HG02938 (cell line): Measurements from ENCODE around the gene OTOS.

Source experiments
- ATAC-seq: cut with Tn5 transposase; IDR thresholded peaks from one replicate; pipeline ENCODE4 v1.9.1; 2021; ENCODE audit warnings: mild to moderate bottlenecking, moderate library complexity; ENCODE audit not compliant: unreplicated experiment

OTOS gene

DNA sequence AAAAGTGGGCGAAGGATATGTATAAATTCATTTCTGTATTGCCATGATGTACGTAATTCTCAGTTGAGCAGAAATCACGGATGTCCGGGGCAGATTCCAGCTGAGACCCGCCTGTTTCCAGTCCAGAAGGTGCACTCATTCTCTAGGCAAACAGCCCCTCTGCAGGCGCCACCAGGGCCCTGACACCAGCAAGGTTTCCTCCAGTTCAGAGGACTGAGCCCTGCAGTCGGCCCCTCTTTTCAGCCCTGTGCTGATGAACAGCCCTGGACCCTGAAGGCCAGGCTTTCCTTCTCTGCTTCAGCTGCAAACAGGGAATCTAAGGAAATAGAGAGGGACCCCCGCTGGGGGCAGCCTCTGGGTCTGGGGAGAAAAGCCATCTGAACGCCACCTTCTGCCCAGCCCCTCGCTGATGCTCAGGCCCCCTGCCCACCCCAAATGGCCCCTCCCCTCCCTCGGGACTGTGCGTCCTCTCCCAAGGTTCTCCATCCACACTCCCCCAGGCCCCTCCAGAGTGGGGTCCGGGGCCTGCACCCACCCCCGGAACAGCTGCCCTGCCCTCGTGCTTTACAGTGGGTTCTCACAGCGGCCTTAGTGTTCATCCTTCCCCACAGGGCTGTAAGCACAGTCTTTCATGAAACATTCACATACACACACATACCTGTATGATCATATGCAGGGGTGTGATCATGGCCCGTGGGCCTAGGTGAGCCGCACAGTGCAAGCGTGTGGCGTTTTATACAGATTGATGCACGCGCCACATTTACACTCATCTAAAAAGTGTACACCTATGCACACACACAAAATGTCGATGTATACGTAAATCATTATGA lies 16.4 kb downstream of the OTOS start:
- ATAC-seq = no peak

DNA sequence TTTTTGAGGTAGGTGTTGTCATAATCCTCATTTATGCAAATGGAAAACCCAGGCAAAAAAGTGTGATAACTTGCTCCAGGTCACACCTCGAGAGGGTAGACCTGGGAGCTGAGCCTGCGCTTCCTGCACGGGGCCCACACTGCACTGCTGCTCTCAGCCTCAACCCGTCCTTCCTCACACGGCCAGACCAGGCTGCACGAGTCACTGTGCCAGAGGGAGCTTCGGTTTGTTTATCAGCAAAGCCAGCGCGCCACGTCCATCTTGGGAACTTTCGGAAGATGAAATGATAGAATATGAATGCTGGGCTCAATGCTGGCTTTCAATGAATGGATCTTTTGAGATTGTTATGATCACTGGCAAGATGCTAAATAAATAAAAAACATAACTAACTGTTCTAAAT lies 18.8 kb downstream of the OTOS start:
- ATAC-seq = no peak

DNA sequence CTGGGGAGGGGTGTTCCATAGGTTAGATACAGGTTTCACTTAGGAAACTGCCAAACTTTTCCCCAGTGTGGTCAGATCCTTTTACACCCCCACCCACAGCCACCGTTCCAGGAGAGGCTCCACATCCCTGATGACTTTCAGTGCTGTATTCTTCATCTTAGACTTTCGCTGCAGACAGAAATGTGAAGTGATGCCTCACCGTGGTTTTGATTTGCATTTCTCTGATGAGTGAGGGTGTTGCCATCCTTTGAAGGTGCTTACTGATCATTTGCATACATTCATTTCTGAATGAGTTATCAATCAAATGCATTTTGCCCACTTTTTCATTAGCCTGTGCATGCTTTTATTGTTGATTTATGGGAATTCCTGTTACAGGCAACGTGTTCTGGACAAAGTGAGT lies 19.3 kb downstream of the OTOS start:
- ATAC-seq = no peak

DNA sequence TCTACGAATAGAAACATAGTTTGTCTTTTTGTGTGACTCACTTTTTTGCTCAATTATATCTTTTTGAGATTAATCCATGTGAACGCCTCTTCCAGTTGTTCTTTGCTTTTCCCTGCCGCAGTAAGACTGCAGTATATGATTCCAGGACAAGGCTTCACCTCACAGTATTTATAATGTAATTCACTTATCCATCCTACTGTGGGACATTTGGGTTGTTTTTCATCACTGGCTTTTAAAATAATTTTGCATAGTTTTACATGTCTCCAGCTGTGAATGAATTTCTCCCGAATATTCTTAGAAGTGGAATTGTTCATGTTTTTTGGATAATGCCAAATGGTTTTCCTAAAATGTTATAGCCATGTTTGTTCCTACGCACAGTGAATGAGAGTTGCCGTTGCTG lies 26.2 kb downstream of the OTOS start:
- no peak for ATAC-seq

DNA sequence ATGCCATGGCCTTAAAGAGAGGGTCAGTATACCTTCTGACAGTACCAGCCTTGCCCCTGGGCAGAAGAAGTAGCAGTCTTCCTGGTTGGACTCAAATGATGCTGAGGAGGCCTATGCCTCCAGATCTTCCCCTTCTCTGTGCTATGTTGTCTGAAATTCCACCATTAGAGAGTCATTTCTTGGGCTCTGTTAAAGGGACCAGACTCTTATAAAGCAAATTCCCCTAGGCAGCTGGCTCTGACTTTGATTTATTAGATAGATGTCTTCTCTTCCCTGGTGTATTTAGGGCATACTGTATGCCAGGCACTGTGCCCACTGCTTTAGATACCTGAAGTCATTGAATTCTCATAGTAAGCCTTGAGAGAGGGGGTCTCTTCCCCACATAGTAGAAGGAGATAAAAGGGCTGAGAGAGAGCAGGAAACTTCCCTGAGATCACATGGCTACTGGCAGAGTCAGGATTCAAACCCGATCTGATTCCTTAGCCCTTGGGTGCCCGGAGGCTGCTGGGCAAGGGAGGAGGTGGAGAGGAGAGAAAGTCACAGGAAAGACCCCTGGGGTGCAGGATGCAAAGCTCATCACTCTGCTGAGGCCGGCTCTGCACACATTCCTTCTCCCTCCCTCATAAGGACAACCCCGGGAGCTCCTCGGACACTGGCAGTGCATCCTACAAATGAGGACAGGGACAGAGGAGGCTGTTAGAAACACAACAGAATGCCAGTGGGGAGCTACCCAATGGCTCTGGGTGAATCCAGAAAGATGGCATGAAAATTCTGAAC lies 27.4 kb downstream of the OTOS start:
- ATAC-seq = no peak

DNA sequence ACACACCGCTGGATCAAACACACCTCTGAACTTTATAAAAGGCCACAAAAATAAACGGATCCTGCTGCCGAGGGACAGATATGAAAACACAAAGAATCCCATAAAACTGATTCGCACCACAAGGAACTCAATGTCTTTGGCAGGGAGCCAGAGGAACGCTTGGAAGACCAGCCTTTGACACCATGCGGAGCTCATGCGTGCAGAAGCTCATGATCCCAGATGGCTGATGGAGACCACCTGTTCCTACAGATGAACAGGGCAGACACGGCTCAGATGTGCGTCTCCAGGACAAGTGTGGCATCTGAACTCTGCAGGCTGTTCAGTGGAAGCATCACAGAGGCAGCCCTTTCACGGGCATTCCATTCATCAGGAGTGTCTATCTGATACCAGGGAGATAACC lies 29.2 kb downstream of the OTOS start:
- no peak for ATAC-seq

DNA sequence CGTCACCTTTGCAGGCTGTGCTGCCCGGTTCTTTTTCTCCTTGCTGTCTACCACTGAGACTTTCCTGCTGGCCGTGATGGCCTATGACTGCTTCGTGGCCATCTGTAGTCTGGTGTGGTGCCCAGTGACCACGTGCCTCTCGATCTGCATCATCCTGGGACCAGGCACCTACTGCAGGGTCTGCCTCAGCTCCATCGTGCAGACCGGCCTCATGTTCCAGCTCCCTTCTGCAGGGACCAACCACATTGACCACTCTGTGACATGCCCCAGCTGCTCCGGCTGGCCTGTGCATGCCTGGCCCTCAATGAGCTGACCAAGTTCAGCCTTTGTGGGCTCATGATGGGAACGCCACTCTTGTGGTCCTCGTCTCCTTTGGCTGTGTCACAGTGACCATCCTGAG lies 31.1 kb downstream of the OTOS start:
- ATAC-seq = no peak

DNA sequence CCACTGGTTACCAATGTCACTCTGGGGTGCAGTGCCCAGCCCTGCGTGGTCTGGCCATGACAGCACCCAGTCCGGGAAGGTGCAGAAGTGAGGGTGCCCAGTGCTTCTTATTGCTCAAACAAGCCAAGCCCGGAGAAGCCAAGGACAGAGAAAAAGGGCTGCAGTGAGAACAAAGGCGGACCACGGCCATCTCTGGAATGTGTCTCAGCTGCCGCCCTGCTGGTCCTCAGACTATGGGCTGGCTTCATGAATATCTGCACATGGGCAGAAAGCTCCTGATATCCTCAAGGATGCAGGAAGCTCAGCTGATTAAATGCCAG lies 33.0 kb downstream of the OTOS start:
- no peak for ATAC-seq

DNA sequence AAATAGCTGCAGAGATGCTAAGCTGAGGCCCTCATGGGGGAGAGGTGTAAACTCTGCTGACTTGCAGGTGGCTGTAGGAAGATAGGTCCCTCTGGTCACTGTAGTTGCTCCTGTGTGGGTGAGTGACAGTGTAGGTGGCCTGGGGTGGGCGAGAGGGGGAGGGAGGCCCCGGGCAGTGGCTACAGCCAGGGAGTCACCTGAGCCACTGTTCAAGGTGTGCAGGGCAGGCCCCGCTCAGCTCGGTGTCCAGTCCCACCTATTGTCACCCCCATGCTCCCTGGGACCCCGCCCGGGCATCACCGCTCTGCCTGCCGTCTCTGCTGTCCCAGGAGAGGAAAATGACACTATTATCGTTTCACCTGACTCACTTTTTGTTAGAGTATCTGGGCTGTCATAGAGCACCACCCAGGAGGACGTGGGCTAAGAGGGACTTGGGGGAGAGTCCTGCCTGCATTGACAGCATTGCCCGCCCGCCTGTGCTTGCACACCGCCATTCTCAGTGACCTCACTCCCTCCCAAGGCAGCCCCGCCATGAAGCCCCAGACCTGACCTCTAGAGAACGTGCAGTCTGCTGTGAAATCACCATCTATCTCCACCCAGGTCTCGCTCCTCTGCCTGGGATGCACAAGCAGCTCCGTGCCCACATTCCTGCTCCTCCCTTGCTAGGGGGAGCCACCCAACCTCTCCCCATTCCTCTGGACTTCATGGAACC lies 33.5 kb downstream of the OTOS start:
- no peak for ATAC-seq

DNA sequence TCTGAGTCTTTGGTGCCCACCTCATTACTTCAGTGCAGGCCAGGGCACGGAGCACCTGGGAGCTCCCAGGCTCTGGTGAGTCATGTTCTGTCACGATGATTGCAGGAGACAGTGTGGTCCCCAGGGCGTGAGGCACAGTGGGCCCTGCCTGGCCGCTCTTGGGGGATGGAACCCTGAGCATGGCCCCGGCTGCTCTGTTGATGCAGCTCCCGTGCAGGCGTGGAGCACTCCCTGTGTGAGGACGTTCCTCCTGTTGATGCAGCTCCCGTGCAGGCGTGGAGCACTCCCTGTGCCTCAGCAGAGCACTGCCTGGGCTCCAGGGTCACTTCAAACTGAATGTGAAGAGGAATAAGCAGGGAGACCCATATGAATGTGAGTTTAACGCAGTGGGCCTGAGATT lies 34.5 kb downstream of the OTOS start:
- ATAC-seq = no peak

DNA sequence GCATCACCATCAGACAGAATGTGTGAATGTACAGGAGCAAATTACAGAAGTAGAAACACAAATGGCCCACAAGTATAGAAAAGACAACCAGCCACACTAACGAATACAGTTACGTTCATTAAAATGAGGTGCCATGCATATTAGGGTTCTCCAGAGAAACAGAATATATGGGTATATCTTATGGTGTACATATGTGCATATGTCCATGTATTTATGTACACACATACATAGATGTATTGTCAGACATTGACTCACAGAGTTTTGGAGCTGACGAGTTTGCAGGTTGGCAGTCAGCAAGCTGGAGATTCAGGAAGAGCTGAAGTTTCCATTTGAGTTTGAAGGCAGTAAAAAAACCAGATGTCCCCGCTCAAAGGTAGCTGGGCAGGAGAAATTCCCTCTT lies 37.3 kb downstream of the OTOS start:
- no peak for ATAC-seq

DNA sequence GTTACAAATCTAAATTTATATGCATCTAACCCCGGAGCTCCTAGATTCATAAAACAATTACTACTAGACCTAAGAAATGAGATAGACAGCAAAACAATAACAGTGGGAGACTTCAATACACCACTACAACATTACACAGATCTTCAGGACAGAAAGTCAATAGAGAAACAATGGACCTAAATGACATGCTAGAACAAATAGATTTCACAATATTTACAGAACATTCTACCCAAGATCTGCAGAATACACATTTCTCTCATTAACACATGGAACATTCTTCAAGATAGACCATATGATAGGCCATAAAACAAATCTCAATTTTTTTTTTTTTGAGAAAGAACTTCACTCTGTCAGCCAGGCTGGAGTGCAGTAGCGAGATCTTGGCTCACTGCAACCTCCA lies 42.1 kb downstream of the OTOS start:
- no peak for ATAC-seq

DNA sequence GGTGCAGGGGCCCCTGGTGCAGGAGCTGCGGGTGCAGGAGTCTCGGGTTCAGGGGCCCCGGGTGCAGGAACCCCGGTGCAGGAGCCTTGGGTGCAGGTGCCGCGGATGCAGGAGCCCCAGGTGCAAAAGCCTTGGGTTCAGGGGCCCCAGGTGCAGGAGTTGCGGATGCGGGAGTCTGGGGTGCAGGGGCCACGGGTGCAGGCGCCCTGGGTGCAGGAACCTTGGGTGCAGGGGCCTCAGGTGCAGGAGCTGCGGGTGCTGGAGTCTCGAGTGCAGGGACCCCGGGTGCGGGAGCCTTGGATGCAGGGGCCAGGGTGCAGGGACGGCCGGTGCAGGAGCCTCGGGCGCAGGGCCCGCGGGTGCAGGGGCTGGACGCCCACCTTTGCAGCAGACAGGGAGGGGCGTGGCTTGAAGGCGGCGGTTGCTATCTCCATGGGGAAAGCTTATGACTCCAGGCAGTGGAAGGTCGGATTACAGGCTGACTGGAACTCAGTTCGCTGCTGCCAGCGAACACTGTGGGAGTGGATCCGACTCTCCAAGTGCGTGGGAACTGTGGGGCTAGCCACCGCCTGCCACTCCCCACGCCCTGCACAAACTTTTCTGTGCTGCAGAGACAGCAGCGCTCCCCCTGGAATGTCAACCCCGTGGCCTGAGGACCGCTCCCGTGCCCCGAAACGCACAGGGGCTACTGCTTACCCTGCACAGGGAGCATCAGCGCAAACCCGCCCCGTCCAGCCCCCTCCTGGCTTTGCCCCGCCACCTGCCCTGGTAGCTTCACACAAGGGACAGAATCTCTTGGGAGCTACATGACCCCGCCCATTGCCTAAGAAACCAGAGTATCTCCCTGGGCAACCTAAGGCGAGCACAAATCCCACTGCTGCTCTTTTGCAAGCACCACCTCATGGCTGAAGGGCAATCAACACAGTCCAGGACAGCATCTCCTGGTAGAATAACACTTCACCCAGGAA lies 44.6 kb downstream of the OTOS start:
- ATAC-seq = no peak

DNA sequence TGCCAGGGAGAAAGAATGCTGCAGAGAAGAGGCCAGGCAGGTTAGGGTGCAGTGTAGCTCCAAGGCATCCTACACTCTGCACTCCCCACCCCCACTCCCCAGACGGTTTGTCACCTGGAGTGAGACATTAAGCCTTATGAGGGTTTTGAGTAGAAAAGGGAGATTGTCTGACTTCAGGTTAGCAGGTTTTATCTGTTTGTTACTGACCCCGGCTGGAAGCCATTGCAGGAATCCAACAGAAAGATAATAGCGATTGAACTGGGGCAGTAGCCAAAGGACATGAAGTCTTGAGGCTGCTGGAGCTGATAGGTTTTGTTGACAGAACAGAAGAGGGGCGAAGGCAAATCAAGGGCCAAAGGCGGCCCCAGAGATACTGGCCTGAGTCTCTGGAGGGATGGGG lies 51.2 kb downstream of the OTOS start:
- no peak for ATAC-seq
